NCI-H345 treated with DMSO at 0.1 percent for 48 hours (cell line): ENCODE results near the gene NMRAL1.

Experiments
- DNase-seq: peaks from one replicate; lab custom pipeline; 2025; ENCODE audit not compliant: unreplicated experiment; lab: John Stamatoyannopoulos, UW

NMRAL1 gene

DNA sequence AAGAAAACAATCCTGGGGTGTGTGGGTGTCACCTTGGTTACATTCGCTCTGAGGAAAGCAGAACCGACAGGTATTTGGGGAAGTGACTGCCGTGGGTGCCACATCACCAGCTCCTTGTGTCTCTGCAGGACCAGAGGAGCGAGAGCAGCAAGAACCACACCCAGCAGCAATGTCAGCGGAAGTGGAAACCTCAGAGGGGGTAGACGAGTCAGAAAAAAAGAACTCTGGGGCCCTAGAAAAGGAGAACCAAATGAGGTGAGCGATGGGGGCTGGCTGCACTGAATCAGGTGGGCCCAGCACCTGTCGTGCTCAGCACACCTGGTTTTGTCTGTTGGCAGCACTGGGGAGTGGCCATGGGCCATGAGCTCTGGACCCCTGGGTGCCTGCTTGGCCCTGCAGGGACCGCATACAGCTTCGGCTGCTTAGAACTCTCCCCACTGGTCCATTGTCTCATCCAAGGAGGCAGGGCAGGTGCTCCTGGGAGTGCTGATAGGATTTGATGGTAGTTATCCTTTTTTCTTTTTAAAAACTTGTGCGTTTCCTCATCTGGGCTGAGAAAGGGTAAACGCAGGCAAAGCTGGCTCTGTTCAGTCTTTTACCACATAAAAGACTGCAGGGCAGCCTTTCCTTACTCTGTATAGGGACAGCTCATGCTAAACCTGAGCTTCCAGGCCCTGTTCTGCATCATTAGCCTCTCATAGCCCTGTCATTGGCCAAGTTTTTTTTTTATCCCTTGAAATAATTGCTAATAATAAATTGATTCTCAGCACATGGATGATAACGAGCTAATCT, 31.1 kb upstream of the NMRAL1 start:
- peak; percentile 6 for DNase-seq

GRCh38 chr16:4501071-4501478, 26.6 kb upstream of the NMRAL1 start:
- no peak for DNase-seq

- DNase-seq: no peak
These were observed 25.8 kb upstream of the NMRAL1 start for GRCh38 chr16:4500272-4500671.

GRCh38 chr16:4499196-4499555, 24.8 kb upstream of the NMRAL1 start:
- DNase-seq: no peak

DNA sequence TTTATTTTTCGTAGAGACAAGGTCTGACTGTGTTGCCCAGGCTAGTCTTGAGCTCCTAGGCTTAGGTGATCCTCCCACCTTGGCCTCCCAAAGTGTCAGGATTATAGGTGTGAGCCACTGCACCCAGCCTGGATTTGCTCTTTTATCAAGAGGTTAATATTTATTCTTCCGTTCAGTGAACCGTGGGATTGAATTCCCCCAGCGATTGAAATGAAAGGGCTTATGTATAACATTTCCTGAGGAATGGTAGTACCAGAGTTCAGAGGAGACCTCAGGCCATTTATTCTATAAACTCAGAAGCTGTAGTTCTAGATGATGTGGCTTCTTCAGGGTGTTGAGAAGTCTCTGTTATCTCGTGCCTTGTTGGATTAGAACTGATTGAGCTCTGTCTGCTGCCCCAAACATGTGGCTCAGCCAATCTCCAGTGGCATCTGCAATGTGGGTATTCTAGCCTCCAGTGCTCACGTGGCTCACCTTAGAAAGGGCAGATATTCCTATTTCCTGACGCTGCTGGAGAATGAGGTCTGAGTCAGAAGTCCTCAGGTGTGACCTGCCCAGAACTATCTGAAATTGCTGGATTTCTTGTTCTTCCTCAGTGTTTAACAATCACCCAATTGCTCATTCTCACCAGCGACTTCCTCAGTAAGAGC, 24.2 kb upstream of the NMRAL1 start:
- no peak for DNase-seq

- no peak for DNase-seq
These were observed 21.9 kb upstream of the NMRAL1 start for GRCh38 chr16:4496305-4496704.

DNA sequence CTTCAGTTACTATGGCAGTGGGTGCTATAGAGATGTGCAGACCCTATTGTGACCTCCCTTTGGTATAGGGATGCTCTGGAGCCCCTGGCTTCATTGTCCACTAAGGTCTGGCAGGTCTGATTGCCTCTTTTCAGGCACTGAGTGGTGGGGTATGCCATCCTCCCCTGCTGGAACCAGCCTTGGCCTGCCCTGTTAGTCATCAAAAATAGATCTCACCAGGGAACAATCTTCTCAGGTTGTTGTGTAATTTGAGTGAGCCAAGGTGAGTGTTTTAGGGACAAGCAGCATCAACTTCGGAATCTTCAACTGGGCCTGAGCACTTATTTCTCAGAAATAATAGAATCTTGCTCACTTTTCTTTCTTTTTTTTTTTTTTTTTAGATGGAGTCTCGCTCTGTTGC, 21.3 kb upstream of the NMRAL1 start:
- DNase-seq: no peak

GRCh38 chr16:4494746-4495490, 20.5 kb upstream of the NMRAL1 start:
- DNase-seq: no peak

- no peak for DNase-seq
These were observed 17.5 kb upstream of the NMRAL1 start for GRCh38 chr16:4491898-4492297.

DNA sequence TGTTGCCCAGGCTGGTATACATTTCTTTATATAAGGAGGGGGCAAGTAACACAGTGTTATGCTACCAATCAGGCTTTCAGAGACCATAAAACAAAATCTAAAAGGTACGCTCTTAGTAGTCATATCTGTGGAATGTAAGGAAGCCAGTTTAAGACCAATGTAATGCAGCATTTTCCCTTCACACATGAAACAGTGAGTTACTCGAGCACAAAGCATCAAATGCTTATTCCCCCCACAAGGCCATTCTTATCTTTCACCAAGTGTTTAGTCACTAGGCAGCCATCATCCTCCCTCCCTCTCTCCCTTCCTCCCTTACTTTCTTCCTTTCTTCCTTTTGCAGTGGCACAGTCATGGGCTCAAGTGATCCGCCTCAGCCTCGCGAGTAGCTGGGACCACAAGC, 14.6 kb upstream of the NMRAL1 start:
- DNase-seq: no peak

- DNase-seq: no peak
These were observed 14.1 kb upstream of the NMRAL1 start for GRCh38 chr16:4488499-4488967.

- DNase-seq: no peak
These were observed 13.6 kb upstream of the NMRAL1 start for GRCh38 chr16:4487955-4488498.

GRCh38 chr16:4486126-4486893, 11.9 kb upstream of the NMRAL1 start:
- DNase-seq: no peak

DNA sequence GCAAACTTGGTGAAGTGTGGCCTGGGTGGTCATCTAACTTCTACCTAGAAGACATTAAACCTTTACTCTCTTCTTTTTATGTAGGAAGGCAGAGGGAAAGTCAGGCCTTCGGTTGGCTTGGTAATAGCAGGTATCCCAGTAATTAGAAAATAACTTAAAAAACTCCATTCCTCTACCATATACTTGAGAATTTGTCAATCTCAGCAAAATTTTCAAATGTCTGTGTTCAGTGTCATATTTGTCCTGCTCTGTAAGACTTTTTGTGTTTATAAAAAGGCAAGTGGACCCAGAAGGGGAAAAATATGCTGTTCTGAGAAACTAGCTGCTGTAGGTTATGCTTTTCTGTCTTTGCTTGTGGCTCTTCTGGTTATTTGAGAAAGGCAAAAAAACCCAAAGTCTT, 7.5 kb upstream of the NMRAL1 start:
- DNase-seq: no peak

DNA sequence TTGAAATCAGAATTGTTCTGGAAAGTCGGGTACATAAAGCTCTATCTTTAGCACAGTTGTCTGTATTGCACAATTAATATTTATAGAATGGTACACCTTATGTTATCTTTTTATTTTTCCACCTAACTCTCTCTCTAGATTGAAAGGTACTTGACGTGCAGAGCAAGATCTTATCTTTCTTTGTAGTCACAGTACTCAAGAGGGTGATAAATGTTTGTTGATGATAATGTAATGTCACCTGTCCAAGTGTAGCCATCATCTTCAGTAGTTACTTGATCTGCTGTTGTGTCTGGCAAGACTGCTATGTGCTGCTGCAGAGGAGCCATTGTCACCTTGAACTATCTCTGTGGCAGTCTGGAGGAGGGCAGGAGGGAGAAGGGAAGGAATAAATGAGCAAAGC, 7.1 kb upstream of the NMRAL1 start:
- no peak for DNase-seq

DNA sequence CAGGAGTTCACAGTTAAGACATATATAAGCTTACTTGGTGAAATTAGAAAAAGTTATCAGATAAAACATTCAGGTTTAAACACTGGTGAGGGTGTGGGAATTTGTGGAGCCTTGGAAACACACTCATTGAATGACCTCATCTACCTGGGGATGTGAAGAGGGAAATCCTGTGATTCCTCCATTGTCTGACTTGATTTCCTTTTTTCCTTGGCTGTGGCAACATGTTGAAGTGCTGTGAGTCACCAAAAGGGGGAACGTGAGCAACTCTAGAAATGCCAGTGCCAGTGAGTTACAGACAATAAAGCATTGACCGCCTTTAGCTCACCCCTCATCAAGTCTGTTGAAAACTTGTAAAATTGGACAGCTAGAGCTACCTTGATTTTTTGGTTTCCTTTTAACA, 3.5 kb upstream of the NMRAL1 start:
- DNase-seq: no peak

- peak; percentile 88 for DNase-seq
These were observed 1.7 kb upstream of the NMRAL1 start, which contains the start of gene HMOX2 for GRCh38 chr16:4475880-4476788. Gene HMOX2 (plus strand): TSS chr16:4476398. CDS start chr16:4505525, 29,127 bp downstream.

GRCh38 chr16:4472880-4473279, 1.5 kb downstream of the NMRAL1 start:
- no peak for DNase-seq

GRCh38 chr16:4471869-4472268, 2.6 kb downstream of the NMRAL1 start:
- DNase-seq: no peak

DNA sequence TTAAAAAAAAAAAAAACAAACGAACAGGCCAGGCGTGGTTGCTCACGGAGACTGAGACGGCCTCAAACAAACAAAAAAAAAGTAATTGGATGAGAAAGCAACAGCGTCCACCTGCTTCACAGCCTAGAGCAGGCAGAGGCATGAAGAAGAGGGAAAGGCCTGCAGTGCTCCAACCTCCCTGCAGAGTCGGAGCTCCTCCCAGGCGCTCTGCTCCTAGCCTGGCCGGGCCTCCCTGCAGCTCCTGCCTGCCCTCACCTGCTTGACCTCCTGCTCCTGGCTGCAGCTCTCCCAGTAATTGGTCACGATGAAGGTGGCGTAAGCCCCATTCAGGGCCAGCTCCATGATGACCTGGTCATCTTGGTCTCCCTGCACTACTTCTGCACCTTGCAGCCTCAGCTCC, 5.5 kb downstream of the NMRAL1 start:
- no peak for DNase-seq
